GM12873 (cell line): Measurements from ENCODE around the gene PSTK.

Source experiments
- TF ChIP-seq, protein P1 (sequence below): IDR thresholded peaks from 2 replicates; pipeline ENCODE4 v1.5.1; 2012; ENCODE audit warnings: low read depth, mild to moderate bottlenecking, moderate library complexity, low read length, control low read depth; ENCODE audit not compliant: insufficient read depth; ENCODE audit errors: missing control alignments

Gene PSTK

DNA sequence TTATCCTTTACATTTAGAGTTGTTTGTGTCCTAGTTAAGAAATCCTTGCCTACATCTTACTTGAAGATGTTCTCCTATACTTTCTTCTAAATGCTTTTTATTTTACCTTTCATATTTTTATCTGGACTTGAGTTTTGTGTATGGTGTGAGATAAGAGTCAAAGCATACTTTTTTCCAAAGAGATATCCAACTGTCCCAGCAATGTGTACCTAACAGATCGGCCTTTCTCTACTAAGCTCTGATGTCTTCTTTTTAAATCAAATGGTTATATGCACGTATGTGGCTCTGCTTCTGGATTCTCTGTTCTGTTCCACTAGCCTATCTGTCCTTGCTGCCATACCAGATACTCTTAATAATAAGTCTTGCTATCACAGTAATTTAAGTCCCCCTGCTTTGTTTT is 21.2 kb downstream of the PSTK start:
- TF ChIP-seq, protein P1, sequence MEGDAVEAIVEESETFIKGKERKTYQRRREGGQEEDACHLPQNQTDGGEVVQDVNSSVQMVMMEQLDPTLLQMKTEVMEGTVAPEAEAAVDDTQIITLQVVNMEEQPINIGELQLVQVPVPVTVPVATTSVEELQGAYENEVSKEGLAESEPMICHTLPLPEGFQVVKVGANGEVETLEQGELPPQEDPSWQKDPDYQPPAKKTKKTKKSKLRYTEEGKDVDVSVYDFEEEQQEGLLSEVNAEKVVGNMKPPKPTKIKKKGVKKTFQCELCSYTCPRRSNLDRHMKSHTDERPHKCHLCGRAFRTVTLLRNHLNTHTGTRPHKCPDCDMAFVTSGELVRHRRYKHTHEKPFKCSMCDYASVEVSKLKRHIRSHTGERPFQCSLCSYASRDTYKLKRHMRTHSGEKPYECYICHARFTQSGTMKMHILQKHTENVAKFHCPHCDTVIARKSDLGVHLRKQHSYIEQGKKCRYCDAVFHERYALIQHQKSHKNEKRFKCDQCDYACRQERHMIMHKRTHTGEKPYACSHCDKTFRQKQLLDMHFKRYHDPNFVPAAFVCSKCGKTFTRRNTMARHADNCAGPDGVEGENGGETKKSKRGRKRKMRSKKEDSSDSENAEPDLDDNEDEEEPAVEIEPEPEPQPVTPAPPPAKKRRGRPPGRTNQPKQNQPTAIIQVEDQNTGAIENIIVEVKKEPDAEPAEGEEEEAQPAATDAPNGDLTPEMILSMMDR = no peak

DNA sequence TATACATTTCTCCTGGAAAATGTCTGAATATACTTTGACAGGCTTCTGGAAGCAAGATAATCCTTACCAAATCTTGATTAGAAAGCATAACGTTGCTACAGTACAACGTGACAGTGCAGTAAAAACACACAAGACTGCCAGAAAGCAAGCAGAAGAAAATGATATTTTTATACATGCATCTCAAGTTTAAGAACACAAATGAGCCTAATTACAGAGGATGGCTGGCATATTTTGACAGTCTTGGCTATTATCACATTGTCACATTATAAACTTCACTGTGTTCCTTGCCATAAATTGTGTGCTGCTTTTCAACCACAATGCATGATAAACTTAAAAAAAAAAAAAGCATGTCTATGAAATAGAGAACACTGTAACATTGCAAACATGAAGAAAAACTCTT is 24.1 kb downstream of the PSTK start:
- TF ChIP-seq, protein P1 = no peak

DNA sequence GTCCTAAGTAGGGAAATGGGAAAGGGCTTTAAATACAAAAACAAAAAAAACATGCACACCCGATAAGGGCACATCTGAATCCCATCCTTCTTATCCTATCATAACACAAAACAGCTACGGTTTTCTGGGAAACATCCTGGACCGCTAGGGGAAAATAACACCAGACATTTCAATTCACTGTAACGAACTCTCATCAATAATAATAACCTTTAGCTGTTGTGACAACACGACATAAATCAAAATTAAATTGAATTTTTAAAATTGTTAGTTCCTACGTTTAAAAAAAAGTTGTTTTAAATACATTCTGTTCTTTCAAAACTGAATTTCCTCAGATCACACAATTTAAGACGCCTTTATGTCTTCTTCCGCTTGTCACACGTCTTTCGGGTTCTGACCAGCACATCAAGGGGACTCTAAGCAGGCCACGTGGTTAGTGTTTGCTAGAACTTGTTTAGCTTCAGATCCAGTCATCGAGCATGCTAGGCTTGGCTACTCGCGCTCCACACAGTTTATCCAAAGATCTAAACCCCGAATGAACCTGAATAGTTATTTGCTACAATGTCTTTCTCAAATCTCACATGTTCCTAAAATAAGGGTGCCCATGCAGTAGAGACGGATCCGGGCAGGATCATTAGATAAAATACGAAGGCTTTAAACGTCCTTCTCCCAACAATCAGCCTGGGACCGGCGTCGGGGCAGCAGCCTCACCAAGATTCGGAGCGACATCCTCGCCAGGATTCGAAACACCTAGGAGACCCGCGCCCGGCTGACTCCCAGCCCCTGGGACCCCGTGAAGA is 27.6 kb downstream of the PSTK start:
- TF ChIP-seq, protein P1 = no peak

DNA sequence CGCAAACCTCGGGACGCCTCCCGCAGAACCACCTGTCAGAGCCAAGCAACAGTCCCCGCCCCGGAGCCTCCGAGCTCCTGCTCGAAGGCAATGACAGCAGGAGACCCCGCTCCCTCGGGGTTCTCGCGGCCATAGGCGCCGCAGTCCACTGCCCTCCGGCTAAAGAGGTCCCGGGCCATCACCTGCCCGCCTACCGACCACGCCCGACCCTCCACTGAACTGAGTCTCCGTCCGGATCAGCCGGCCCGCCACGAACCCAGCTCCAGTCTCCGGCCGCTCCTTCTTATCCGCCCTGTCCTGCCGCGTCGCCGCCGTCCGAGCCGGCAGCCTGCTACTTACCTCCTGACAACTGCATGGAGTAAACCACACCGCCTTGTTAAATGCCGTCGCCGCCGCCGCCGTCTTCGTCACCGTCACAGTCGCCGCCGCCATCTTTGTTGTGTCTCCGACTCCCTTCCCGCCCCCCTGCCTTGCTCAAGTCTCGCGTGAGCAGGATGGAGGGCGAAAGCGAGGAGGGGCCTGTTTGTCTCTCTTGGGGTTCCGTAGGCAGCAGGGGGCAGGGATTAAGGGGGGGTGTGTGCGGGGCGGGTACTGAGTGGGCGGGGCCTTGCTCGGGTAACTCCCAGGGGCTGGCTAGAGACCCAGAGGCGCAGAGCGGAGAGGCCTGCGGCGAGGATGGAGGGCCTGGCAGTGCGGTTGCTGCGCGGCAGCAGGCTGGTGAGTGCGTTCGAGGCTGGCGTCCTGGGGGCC is 28.3 kb downstream of the PSTK start, which contains the start of the genes ACADSB and IKZF5:
TSS of gene ACADSB (plus strand) at position 652 of the 750 bp plus-strand sequence. CDS start at position 676, 24 bp downstream.
TSS of gene IKZF5 (minus strand) at position 441 of the 750 bp plus-strand sequence. CDS start 10,170 bp downstream, outside the sequence.
- TF ChIP-seq, protein P1 = no peak

DNA sequence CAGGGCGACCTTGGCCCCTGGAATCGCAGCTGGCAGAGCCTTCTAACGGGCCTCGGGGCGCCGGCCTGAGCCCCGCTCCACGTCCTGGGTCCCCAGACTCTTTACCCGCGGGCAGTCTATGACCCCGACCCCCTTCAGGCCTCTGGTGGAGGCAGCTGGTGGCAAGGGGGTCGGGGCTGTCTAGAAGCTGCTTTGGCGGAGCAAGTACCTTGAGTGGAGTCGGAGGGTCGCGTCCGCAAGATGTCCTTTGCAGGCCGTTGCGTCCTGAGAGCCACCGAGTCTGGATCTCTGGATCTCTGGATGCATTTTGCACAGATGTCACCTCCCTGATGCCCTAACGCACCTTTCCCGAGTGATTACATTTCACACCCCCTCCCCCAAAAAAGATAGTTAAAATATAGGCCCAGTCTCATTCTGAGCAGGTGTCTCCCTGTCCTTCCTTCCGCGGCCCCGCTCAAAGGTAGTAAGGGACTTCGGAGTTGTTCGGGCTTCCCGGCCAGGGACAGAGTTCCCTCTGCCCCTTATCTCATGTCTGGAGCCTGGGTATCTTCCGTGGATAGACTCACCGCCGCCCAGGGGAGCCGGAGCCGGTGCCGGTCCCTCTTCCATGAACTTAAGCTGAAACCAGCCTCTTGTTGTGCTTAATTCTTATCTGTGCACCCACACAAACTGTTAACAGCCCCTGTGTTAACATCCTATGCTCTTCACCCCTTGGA is 29.1 kb downstream of the PSTK start:
- TF ChIP-seq, protein P1 = no peak

DNA sequence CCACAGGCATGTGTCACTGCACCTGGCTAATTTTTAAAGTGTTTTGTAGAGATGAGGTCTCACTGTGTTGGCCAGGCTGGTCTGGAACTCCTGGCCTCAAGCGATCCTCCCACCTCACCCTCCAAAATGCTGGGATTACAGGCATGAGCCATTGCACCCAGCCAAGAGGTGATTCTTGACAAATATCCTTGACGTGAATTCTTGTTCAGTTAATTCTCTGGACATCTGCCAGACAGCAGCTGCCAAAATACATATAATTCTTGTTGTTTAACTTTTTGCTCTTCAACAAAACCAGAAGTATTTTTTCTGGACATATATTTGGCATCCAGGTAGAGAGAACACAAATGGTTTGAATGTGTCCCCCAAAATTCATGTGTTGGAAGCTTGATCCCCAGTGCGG is 31.8 kb downstream of the PSTK start:
- TF ChIP-seq, protein P1 = no peak
